A673 (cell line): ENCODE data around the gene ATP10A. TPM values are rescaled to one million over a fixed set of nuclear protein-coding genes. Genes with fewer than 3 reads are reported as not detected.

Experiments
- BruUV-seq: library from RNA; stranded (reverse); fragments of 400-500 nt; replicated peaks from 2 replicates; lab custom pipeline; 2021; lab: Mats Ljungman, UMichigan
- CTCF ChIA-PET: fragments of 300-600 bp; sonication (Branson Sonifier 250); formaldehyde crosslinking; loops from one replicate; lab custom pipeline; 2022; ENCODE audit warnings: antibody characterized with exemption; lab: Charles Lee
- POLR2A ChIA-PET: fragments of 300-600 bp; sonication (Branson Sonifier 250); formaldehyde crosslinking; loops from one replicate; lab custom pipeline; 2022; ENCODE audit warnings: antibody characterized with exemption; ENCODE audit not compliant: low non-redundant PET; lab: Charles Lee
- DNase-seq: peaks from one replicate; pipeline ENCODE4 v3.0.0-alpha.2; 2015; ENCODE audit warnings: low spot score
- H3K27ac ChIP-seq: fragments of 200-600 bp; sonication (generic); 2 replicates; pipeline ENCODE4 v1.5.1; 2016; ENCODE audit warnings: mixed run types, low read depth, mild to moderate bottlenecking, mixed read lengths, antibody characterized with exemption, low read length; ENCODE audit not compliant: poor library complexity, severe bottlenecking
- H3K27me3 ChIP-seq: fragments of 200-600 bp; sonication (generic); replicated peaks from 2 replicates; pipeline ENCODE4 v1.6.1; 2017; ENCODE audit warnings: mixed run types, low read depth, mild to moderate bottlenecking, mixed read lengths, antibody characterized with exemption, low read length; ENCODE audit not compliant: insufficient read depth, poor library complexity
- H3K36me3 ChIP-seq: fragments of 200-600 bp; sonication (generic); 2 replicates; pipeline ENCODE4 v1.6.1; 2016; ENCODE audit warnings: mixed run types, mild to moderate bottlenecking, mixed read lengths, antibody characterized with exemption, low read length; ENCODE audit not compliant: insufficient read depth, poor library complexity, severe bottlenecking
- H3K4me1 ChIP-seq: fragments of 200-600 bp; sonication (generic); 2 replicates; pipeline ENCODE4 v1.6.1; 2017; ENCODE audit warnings: mixed run types, mild to moderate bottlenecking, mixed read lengths, antibody characterized with exemption, low read length; ENCODE audit not compliant: insufficient read depth, poor library complexity, severe bottlenecking
- H3K4me3 ChIP-seq: fragments of 200-600 bp; sonication (generic); 2 replicates; pipeline ENCODE4 v1.5.1; 2016; ENCODE audit warnings: low read depth, mixed run types, mild to moderate bottlenecking, mixed read lengths, low read length; ENCODE audit not compliant: poor library complexity, severe bottlenecking
- H3K9me3 ChIP-seq: fragments of 200-600 bp; sonication (generic); 2 replicates; pipeline ENCODE4 v1.6.1; 2016; ENCODE audit warnings: mixed run types, low read depth, mild to moderate bottlenecking, mixed read lengths, antibody characterized with exemption, low read length; ENCODE audit not compliant: poor library complexity, severe bottlenecking
- EZH2 ChIP-seq: fragments of 200-600 bp; sonication (generic); IDR thresholded peaks from 2 replicates; pipeline ENCODE4 v1.6.1; 2017; ENCODE audit warnings: borderline replicate concordance, low read depth, mild to moderate bottlenecking, mixed read lengths, antibody characterized with exemption, low read length; ENCODE audit not compliant: poor library complexity, severe bottlenecking
- intact Hi-C: fragments of 100-400 bp; cut with micrococcal nuclease; formaldehyde crosslinking; loops from one replicate; pipeline ENCODE4 v1.10.0; 2022; ENCODE audit not compliant: unreplicated experiment
- total RNA-seq: library from RNA; stranded (reverse); gene quantifications from 2 replicates; pipeline ENCODE4 v1.2.3, GENCODE V29; 2021
- TF ChIP-seq, protein P1 (sequence below): fragments of 300-800, 200-600 bp; sonication (generic); conservative IDR thresholded peaks from 2 replicates; pipeline ENCODE4 v1.5.1; 2017; ENCODE audit warnings: low read depth, mild to moderate bottlenecking, antibody characterized with exemption, low read length, moderate library complexity, mixed read lengths

Gene ATP10A
- total RNA-seq, 1 experiment from 2014 or later, result not detected

DNA sequence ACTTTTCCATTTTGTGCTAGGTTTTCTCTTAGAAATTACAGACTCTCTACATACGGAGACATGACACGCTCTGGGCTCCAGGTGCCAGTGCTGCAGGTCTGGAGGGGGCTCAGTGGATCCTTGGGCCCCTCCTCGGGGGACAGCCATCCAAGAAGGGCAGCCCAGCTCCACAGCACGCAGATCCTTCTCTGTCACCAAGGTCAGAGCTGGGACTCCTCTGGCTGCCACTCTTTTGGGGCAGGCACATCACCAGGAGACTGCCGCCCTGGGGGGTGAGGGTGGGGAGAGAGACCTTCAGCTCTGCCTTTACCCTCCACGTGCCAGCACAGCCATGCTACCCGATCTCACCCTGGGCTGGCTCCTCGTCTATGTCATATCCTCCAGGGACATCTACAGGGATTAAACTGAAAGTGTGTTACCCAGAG lies 65.6 kb downstream of the ATP10A start:
- TF ChIP-seq, protein P1, sequence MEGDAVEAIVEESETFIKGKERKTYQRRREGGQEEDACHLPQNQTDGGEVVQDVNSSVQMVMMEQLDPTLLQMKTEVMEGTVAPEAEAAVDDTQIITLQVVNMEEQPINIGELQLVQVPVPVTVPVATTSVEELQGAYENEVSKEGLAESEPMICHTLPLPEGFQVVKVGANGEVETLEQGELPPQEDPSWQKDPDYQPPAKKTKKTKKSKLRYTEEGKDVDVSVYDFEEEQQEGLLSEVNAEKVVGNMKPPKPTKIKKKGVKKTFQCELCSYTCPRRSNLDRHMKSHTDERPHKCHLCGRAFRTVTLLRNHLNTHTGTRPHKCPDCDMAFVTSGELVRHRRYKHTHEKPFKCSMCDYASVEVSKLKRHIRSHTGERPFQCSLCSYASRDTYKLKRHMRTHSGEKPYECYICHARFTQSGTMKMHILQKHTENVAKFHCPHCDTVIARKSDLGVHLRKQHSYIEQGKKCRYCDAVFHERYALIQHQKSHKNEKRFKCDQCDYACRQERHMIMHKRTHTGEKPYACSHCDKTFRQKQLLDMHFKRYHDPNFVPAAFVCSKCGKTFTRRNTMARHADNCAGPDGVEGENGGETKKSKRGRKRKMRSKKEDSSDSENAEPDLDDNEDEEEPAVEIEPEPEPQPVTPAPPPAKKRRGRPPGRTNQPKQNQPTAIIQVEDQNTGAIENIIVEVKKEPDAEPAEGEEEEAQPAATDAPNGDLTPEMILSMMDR, result no peak
- TF ChIP-seq EZH2, result no peak
- H3K27me3 ChIP-seq, result no peaks in the 10 kb centered on the region
- DNase-seq, result no peak
- H3K4me3 ChIP-seq, result no peak overlapping the region
- POLR2A ChIA-PET, result no interaction called here
- CTCF ChIA-PET, result no interaction called here
- H3K27ac ChIP-seq, result no peak overlapping the region
- intact Hi-C loops, result no loop called here
- H3K9me3 ChIP-seq, result peaks cover 16% of the 10 kb centered on the region
- H3K4me1 ChIP-seq, result no peaks in the 10 kb centered on the region
- BruUV-seq, result no TSS peak
- no peaks in the 10 kb centered on the region for H3K36me3 ChIP-seq

GRCh38 chr15:25797035-25797434 lies 66.1 kb downstream of the ATP10A start:
- no peak for TF ChIP-seq EZH2
- TF ChIP-seq, protein P1, result no peak
- H3K27me3 ChIP-seq, result no peaks in the 10 kb centered on the region
- DNase-seq, result no peak
- H3K27ac ChIP-seq, result no peak overlapping the region
- no peaks in the 10 kb centered on the region for H3K36me3 ChIP-seq
- CTCF ChIA-PET, result no interaction called here
- H3K4me3 ChIP-seq, result no peak overlapping the region
- no peaks in the 10 kb centered on the region for H3K4me1 ChIP-seq
- no TSS peak for BruUV-seq
- intact Hi-C loops, result no loop called here
- peaks cover 16% of the 10 kb centered on the region for H3K9me3 ChIP-seq
- POLR2A ChIA-PET, result no interaction called here

- POLR2A ChIA-PET, result no interaction called here
- Histone ChIP-seq H3K27ac (no peak overlapping the region), H3K36me3 (no peaks in the 10 kb centered on the region), H3K4me1 (no peaks in the 10 kb centered on the region), H3K4me3 (no peak overlapping the region), H3K9me3 (peaks cover 14% of the 10 kb centered on the region), H3K27me3 (no peaks in the 10 kb centered on the region)
- CTCF ChIA-PET, result no interaction called here
- no peak for DNase-seq
- intact Hi-C loops, result no loop called here
- BruUV-seq, result no TSS peak
- no peak for TF ChIP-seq EZH2
- TF ChIP-seq, protein P1, result no peak
Observed at GRCh38 chr15:25796395-25796794, 66.7 kb downstream of the ATP10A start.
